Measurements from ENCODE around the gene LRRTM1.

The LRRTM1 gene

DNA sequence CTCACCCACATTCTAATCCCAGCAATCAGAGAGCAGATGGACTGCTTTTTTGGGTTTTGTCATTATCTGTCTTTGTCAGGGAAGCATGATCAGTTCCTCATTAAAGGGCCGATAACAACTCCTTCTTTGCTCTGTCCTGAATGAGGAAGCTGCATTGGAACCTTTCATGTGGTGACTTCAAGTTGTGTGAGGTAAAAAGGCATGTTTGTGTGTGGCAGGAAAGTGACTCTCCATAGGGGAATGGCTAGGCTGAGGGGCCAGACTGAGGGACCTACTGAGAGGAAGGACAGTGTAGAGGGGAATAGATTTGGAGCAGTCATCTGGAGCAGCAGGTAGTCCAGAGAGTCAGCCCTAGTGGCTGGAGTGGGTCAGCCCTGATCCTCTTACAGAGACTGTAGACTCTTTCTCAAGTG, 23.6 kb upstream of the LRRTM1 start:
- no peak overlapping the region for H3K4me3 ChIP-seq (ENCODE audit: low read depth in 1 of 2, low read length in 2 of 2)
- no peaks in the 10 kb centered on the region for H3K9me3 ChIP-seq (ENCODE audit: insufficient read depth, low read length, severe bottlenecking)
- no peaks in the 10 kb centered on the region for H3K27me3 ChIP-seq (ENCODE audit: insufficient read depth, low read length, poor library complexity)
- no peak for TF ChIP-seq EZH2 (IDR thresholded peaks at IDR 0.05; ENCODE audit: borderline replicate concordance, low read depth, low read length, severe bottlenecking)
- TF ChIP-seq, protein P1, sequence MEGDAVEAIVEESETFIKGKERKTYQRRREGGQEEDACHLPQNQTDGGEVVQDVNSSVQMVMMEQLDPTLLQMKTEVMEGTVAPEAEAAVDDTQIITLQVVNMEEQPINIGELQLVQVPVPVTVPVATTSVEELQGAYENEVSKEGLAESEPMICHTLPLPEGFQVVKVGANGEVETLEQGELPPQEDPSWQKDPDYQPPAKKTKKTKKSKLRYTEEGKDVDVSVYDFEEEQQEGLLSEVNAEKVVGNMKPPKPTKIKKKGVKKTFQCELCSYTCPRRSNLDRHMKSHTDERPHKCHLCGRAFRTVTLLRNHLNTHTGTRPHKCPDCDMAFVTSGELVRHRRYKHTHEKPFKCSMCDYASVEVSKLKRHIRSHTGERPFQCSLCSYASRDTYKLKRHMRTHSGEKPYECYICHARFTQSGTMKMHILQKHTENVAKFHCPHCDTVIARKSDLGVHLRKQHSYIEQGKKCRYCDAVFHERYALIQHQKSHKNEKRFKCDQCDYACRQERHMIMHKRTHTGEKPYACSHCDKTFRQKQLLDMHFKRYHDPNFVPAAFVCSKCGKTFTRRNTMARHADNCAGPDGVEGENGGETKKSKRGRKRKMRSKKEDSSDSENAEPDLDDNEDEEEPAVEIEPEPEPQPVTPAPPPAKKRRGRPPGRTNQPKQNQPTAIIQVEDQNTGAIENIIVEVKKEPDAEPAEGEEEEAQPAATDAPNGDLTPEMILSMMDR (IDR thresholded peaks at IDR 0.05; ENCODE audit: borderline replicate concordance, extremely low read depth, low read length, poor library complexity, severe bottlenecking) = no peak
- H3K4me2 ChIP-seq (ENCODE audit: insufficient read depth, low read length) = no peak overlapping the region
- no peaks in the 10 kb centered on the region for H4K20me1 ChIP-seq (ENCODE audit: insufficient read depth, low read length)
- ATAC-seq (ENCODE audit: insufficient read depth, low read depth) = no peak
- DNase-seq = no peak
- H3K79me2 ChIP-seq (ENCODE audit: insufficient read depth, low read length) = no peaks in the 10 kb centered on the region
- H3K27ac ChIP-seq (ENCODE audit: low read length) = no peak overlapping the region
- no peak overlapping the region for H2AFZ ChIP-seq (ENCODE audit: low read depth, low read length)
- H3K4me1 ChIP-seq (ENCODE audit: insufficient read depth, low read length) = no peaks in the 10 kb centered on the region
- H3K36me3 ChIP-seq (ENCODE audit: insufficient read depth, low read length) = no peaks in the 10 kb centered on the region
- no peak overlapping the region for H3K9ac ChIP-seq (ENCODE audit: low read depth, low read length)

DNA sequence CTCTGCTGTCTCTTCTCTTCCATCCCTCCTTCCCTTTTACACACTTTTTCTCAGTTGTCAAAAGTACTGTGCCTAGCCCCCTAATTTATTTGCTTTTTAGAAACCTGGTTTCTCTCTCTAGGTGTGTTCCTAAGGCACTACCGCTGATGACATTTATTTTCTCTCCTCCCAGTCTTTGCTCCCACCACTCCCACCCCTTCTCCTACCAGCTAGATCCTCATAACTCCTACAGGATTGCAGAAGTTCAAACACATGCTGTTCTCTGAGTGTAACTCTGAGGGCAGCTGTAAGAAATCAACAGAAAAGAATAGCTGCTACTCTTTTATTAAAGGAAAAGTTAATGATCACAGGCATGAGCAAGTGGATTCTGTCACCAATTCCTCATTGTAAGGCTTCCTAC, 22.3 kb upstream of the LRRTM1 start:
- Histone ChIP-seq H3K4me2 (ENCODE audit: insufficient read depth, low read length) (no peak overlapping the region), H3K9me3 (ENCODE audit: insufficient read depth, low read length, severe bottlenecking) (no peaks in the 10 kb centered on the region), H3K79me2 (ENCODE audit: insufficient read depth, low read length) (no peaks in the 10 kb centered on the region), H2AFZ (ENCODE audit: low read depth, low read length) (no peak overlapping the region), H3K36me3 (ENCODE audit: insufficient read depth, low read length) (no peaks in the 10 kb centered on the region), H3K27me3 (ENCODE audit: insufficient read depth, low read length, poor library complexity) (no peaks in the 10 kb centered on the region), H3K9ac (ENCODE audit: low read depth, low read length) (no peak overlapping the region), H3K4me1 (ENCODE audit: insufficient read depth, low read length) (no peaks in the 10 kb centered on the region), H3K4me3 (ENCODE audit: low read depth in 1 of 2, low read length in 2 of 2) (no peak overlapping the region), H4K20me1 (ENCODE audit: insufficient read depth, low read length) (no peaks in the 10 kb centered on the region), H3K27ac (ENCODE audit: low read length) (no peak overlapping the region)
- DNase-seq = no peak
- no peak for ATAC-seq (ENCODE audit: insufficient read depth, low read depth)
- no peak for TF ChIP-seq EZH2 (IDR thresholded peaks at IDR 0.05; ENCODE audit: borderline replicate concordance, low read depth, low read length, severe bottlenecking)
- TF ChIP-seq, protein P1 (IDR thresholded peaks at IDR 0.05; ENCODE audit: borderline replicate concordance, extremely low read depth, low read length, poor library complexity, severe bottlenecking) = no peak

DNA sequence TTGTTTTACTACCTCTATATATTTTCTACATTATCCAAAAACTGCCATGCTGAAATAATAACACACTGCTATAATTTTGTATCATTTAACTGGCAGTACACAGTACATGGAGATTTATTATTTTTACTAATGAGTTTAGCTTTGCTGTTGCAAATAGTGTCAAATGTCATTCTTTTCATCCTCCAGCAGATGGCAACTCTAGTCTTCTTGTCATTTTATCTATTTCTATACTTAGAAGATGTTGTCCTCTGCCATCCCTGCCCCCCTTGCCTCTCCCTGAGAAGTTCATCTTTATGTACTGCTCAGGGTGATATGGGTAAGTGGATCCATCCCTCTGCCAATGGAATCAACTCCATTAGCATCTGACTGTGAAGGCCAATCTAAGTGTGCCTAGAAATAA, 21.7 kb upstream of the LRRTM1 start:
- H3K9ac ChIP-seq (ENCODE audit: low read depth, low read length) = no peak overlapping the region
- H3K4me1 ChIP-seq (ENCODE audit: insufficient read depth, low read length) = no peaks in the 10 kb centered on the region
- no peaks in the 10 kb centered on the region for H3K27me3 ChIP-seq (ENCODE audit: insufficient read depth, low read length, poor library complexity)
- H2AFZ ChIP-seq (ENCODE audit: low read depth, low read length) = no peak overlapping the region
- no peaks in the 10 kb centered on the region for H3K9me3 ChIP-seq (ENCODE audit: insufficient read depth, low read length, severe bottlenecking)
- no peak overlapping the region for H3K27ac ChIP-seq (ENCODE audit: low read length)
- no peak for ATAC-seq (ENCODE audit: insufficient read depth, low read depth)
- H3K4me3 ChIP-seq (ENCODE audit: low read depth in 1 of 2, low read length in 2 of 2) = no peak overlapping the region
- H3K4me2 ChIP-seq (ENCODE audit: insufficient read depth, low read length) = no peak overlapping the region
- no peak for DNase-seq
- H3K79me2 ChIP-seq (ENCODE audit: insufficient read depth, low read length) = no peaks in the 10 kb centered on the region
- H4K20me1 ChIP-seq (ENCODE audit: insufficient read depth, low read length) = no peaks in the 10 kb centered on the region
- TF ChIP-seq, protein P1 (IDR thresholded peaks at IDR 0.05; ENCODE audit: borderline replicate concordance, extremely low read depth, low read length, poor library complexity, severe bottlenecking) = peak; percentile 35
- TF ChIP-seq EZH2 (IDR thresholded peaks at IDR 0.05; ENCODE audit: borderline replicate concordance, low read depth, low read length, severe bottlenecking) = no peak
- H3K36me3 ChIP-seq (ENCODE audit: insufficient read depth, low read length) = no peaks in the 10 kb centered on the region

DNA sequence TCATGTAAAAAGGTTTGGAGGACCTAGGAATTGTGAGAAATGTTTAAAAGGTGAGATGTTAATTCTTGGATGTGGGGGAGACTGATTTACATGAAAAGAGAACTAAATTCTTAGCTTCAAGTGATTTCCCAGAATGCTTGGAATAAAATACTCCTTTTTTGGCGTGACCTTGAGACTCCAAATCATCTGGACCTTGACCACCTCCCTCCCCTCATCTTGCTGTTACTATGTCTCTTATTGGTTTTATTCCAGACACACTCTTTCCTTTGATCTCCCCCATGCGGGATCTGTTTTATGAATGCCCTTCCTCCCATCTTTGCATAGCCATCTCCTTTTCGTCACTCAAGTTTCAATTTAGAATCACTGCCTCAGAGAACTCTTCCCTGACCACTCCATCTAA, 20.0 kb upstream of the LRRTM1 start:
- H3K27ac ChIP-seq (ENCODE audit: low read length) = no peak overlapping the region
- H4K20me1 ChIP-seq (ENCODE audit: insufficient read depth, low read length) = no peaks in the 10 kb centered on the region
- no peaks in the 10 kb centered on the region for H3K27me3 ChIP-seq (ENCODE audit: insufficient read depth, low read length, poor library complexity)
- no peaks in the 10 kb centered on the region for H3K4me1 ChIP-seq (ENCODE audit: insufficient read depth, low read length)
- no peaks in the 10 kb centered on the region for H3K79me2 ChIP-seq (ENCODE audit: insufficient read depth, low read length)
- DNase-seq = no peak
- no peak overlapping the region for H3K9ac ChIP-seq (ENCODE audit: low read depth, low read length)
- ATAC-seq (ENCODE audit: insufficient read depth, low read depth) = no peak
- no peaks in the 10 kb centered on the region for H3K36me3 ChIP-seq (ENCODE audit: insufficient read depth, low read length)
- no peak for TF ChIP-seq EZH2 (IDR thresholded peaks at IDR 0.05; ENCODE audit: borderline replicate concordance, low read depth, low read length, severe bottlenecking)
- TF ChIP-seq, protein P1 (IDR thresholded peaks at IDR 0.05; ENCODE audit: borderline replicate concordance, extremely low read depth, low read length, poor library complexity, severe bottlenecking) = no peak
- no peak overlapping the region for H2AFZ ChIP-seq (ENCODE audit: low read depth, low read length)
- H3K4me3 ChIP-seq (ENCODE audit: low read depth in 1 of 2, low read length in 2 of 2) = no peak overlapping the region
- H3K4me2 ChIP-seq (ENCODE audit: insufficient read depth, low read length) = no peak overlapping the region
- H3K9me3 ChIP-seq (ENCODE audit: insufficient read depth, low read length, severe bottlenecking) = no peaks in the 10 kb centered on the region

All from DND-41 (cell line).